Activated B cell treated with CpG ODN at 0.5 μM for 24 hours (primary cell): ENCODE data around the gene LSM5. TPM values are rescaled to one million over a fixed set of nuclear protein-coding genes. Genes with fewer than 3 reads are reported as not detected.

Experiments used
- ATAC-seq: fragments of 200-7000 bp; cut with Tn5 transposase; one replicate; pipeline ENCODE4 v1.10.0; 2021; ENCODE audit warnings: low read depth, mild to moderate bottlenecking, moderate library complexity
- CTCF ChIA-PET: fragments of 350-600 bp; sonication (Branson Sonifier 250); formaldehyde crosslinking; loops from one replicate; lab custom pipeline; 2021; ENCODE audit warnings: antibody characterized with exemption; lab: Charles Lee
- POLR2A ChIA-PET: fragments of 350-600 bp; sonication (Branson Sonifier 250); formaldehyde crosslinking; loops from one replicate; lab custom pipeline; 2021; ENCODE audit warnings: antibody characterized with exemption; lab: Charles Lee
- DNase-seq: peaks from one replicate; pipeline ENCODE4 v3.0.0; 2022
- H3K27ac Mint-ChIP-seq: one replicate; pipeline ENCODE4 v1.8.0; 2020; ENCODE audit warnings: mixed read lengths
- H3K27me3 Mint-ChIP-seq: one replicate; pipeline ENCODE4 v1.8.0; 2021; ENCODE audit warnings: mixed read lengths
- H3K36me3 Mint-ChIP-seq: one replicate; pipeline ENCODE4 v1.8.0; 2021; ENCODE audit warnings: low read depth, mixed read lengths
- H3K4me1 Mint-ChIP-seq: one replicate; pipeline ENCODE4 v1.8.0; 2021; ENCODE audit warnings: mixed read lengths
- H3K4me3 Mint-ChIP-seq: one replicate; pipeline ENCODE4 v1.8.0; 2020; ENCODE audit warnings: mild to moderate bottlenecking, mixed read lengths
- H3K9me3 Mint-ChIP-seq: one replicate; pipeline ENCODE4 v1.8.0; 2020; ENCODE audit warnings: mixed read lengths
- CTCF ChIP-seq: fragments of 200-600 bp; IDR thresholded peaks from one replicate; pipeline ENCODE4 v1.8.0; 2022; ENCODE audit warnings: antibody characterized with exemption, mild to moderate bottlenecking
- intact Hi-C: fragments of 100-400 bp; cut with micrococcal nuclease; formaldehyde crosslinking; loops from one replicate; pipeline ENCODE4 v1.15.1; 2024
- total RNA-seq: library from RNA; stranded (reverse); gene quantifications from 2 replicates; pipeline ENCODE4 v1.2.3, GENCODE V29; 2022

The LSM5 gene
- total RNA-seq, 1 donor from 2014 or later: 53.3 TPM

GRCh38 chr7:32516551-32517100, 26.4 kb upstream of the LSM5 start:
- no peak for TF ChIP-seq CTCF
- H3K4me3 Mint-ChIP-seq: no peak overlapping the region
- H3K36me3 Mint-ChIP-seq: peaks cover 58% of the 10 kb centered on the region
- no peaks in the 10 kb centered on the region for H3K27me3 Mint-ChIP-seq
- peaks cover 53% of the 10 kb centered on the region for H3K4me1 Mint-ChIP-seq
- POLR2A ChIA-PET: interaction anchor here (1.4 kb wide), 1 partner anchor 21 kb away, joined by 8 read pairs; the partner anchor contains the start of gene AVL9
- CTCF ChIA-PET: no interaction called here
- peaks cover 9% of the 10 kb centered on the region for H3K9me3 Mint-ChIP-seq
- ATAC-seq (no peak), DNase-seq (no peak)
- no peak overlapping the region for H3K27ac Mint-ChIP-seq
- intact Hi-C loops: loop anchor here (2.0 kb wide), 1 partner anchor 22 kb away; the partner anchor contains the start of gene AVL9

GRCh38 chr7:32515890-32516550, 25.8 kb upstream of the LSM5 start:
- Mint-ChIP-seq H3K27ac (peak overlapping the region; percentile 65), H3K36me3 (peaks cover 52% of the 10 kb centered on the region), H3K4me1 (peaks cover 58% of the 10 kb centered on the region), H3K4me3 (peak overlapping the region; percentile 21), H3K27me3 (no peaks in the 10 kb centered on the region), H3K9me3 (peaks cover 4% of the 10 kb centered on the region)
- CTCF ChIA-PET: no interaction called here
- POLR2A ChIA-PET: interaction anchor here (1.4 kb wide), 1 partner anchor 20 kb away, joined by 8 read pairs; the partner anchor contains the start of gene AVL9
- ATAC-seq: peak; percentile 34
- TF ChIP-seq CTCF: no peak
- no peak for DNase-seq
- intact Hi-C loops: loop anchor here (2.0 kb wide), 1 partner anchor 21 kb away; the partner anchor contains the start of gene AVL9

- ATAC-seq (no peak), DNase-seq (no peak)
- peaks cover 3% of the 10 kb centered on the region for H3K9me3 Mint-ChIP-seq
- peaks cover 60% of the 10 kb centered on the region for H3K4me1 Mint-ChIP-seq
- POLR2A ChIA-PET: no interaction called here
- no peak overlapping the region for H3K4me3 Mint-ChIP-seq
- no peak overlapping the region for H3K27ac Mint-ChIP-seq
- CTCF ChIA-PET: no interaction called here
- intact Hi-C loops: no loop called here
- no peaks in the 10 kb centered on the region for H3K27me3 Mint-ChIP-seq
- no peak for TF ChIP-seq CTCF
- peaks cover 47% of the 10 kb centered on the region for H3K36me3 Mint-ChIP-seq
Observed at GRCh38 chr7:32513210-32513609, 23.0 kb upstream of the LSM5 start.

- H3K27ac Mint-ChIP-seq: no peak overlapping the region
- peaks cover 69% of the 10 kb centered on the region for H3K4me1 Mint-ChIP-seq
- H3K27me3 Mint-ChIP-seq: no peaks in the 10 kb centered on the region
- CTCF ChIA-PET: no interaction called here
- ATAC-seq (no peak), DNase-seq (no peak)
- intact Hi-C loops: no loop called here
- no peak overlapping the region for H3K4me3 Mint-ChIP-seq
- TF ChIP-seq CTCF: no peak
- no peaks in the 10 kb centered on the region for H3K9me3 Mint-ChIP-seq
- POLR2A ChIA-PET: no interaction called here
- H3K36me3 Mint-ChIP-seq: peaks cover 50% of the 10 kb centered on the region
Observed at GRCh38 chr7:32511791-32512190, 21.6 kb upstream of the LSM5 start.

- ATAC-seq (no peak), DNase-seq (no peak)
Observed at GRCh38 chr7:32507414-32507813, 17.2 kb upstream of the LSM5 start.

More at GRCh38 chr7:32507414-32507813, 17.2 kb upstream of the LSM5 start:
- Mint-ChIP-seq H3K4me3 (no peak overlapping the region), H3K4me1 (peaks cover 49% of the 10 kb centered on the region), H3K27me3 (no peaks in the 10 kb centered on the region), H3K36me3 (peaks cover 29% of the 10 kb centered on the region), H3K27ac (no peak overlapping the region), H3K9me3 (no peaks in the 10 kb centered on the region)
- no peak for TF ChIP-seq CTCF
- ChIA-PET POLR2A (no interaction called here), CTCF (no interaction called here)
- intact Hi-C loops: no loop called here
